ENCODE measurements around the gene DDX11.
"Not testable (repeated sequence)": the region's sequence is repeated elsewhere in the genome, so short reads cannot be mapped to it uniquely, and the experiment has no call there.

Gene DDX11

DNA sequence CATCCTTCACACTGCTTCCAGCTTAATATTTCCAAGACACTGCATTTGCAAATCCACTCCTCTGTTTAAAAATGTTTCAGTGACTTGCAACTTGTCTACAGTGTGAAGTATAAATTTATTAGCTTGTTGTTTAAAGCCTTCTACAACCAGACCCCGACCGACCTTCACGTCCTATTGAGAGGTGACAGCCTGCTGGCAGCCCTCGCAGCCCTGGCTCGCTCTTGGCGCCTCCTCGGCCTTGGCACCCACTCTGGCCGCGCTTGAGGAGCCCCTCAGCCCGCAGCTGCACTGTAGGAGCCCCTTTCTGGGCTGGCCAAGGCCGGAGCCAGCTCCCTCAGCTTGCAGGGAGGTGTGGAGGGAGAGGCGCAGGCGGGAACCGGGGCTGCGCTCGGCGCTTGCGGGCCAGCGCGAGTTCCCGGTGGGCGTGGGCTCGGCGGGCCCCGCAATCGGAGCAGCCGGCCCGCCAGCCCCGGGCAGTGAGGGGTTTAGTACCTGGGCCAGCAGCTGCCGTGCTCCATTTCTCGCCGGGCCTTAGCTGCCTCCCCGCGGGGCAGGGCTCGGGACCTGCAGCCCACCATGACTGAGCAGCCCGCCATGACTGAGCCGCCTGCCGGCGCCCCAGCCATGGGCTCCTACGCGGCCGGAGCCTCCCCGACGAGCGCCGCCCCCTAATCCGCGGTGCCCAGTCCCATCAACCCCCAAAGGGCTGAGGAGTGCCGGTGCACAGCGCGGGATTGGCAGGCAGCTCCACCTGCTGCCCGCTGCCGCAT lies 2.5 kb upstream of the DDX11 start:
- DNase-seq = not testable (repeated sequence)

DNA sequence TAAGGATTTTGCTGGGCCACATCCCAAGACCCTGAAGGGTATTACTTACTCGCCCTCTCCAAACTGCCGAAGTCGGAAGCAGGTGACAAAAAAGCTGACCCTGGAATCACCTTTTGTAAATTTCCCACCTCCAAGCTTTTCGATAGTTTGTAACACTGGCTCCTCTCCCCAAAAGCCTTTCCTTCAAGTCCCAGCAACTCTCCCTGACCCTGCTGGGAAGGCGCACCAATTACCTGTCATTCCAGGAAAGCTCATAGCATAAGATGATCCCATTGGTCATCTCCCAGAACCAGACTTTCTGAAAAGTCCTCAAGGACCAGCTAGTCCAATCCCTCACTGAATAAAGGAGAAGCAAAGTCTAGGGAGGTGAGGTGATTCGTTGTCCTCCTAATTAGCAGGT lies 698 bp upstream of the DDX11 start:
- not testable (repeated sequence) for DNase-seq

DNA sequence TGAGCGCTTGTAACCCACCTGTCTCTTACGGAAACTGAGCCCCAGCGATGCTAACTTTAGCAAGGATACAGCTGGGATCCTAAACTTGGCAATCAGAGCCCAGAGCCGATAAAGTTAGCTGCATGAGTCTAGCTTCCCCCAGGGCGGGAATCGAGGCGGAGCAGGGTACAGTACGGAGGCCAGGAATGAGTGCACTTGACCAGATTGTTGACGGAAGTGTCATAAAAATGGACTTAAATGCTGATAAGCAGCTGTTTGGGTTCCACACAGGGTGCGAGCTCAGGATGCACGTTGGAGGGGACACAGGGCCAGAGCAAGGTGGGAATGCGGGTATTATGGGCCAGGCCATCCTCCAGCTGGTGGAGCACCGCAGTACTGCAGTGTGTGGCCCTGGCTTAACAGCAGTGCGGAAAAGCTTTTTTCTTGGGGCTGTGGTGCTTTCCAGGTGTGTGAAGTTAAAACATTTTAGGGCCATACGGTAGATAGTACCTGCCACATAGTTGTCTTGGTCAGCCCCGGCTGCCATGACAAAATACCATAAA lies 744 bp downstream of the DDX11 start:
- DNase-seq = not testable (repeated sequence)

DNA sequence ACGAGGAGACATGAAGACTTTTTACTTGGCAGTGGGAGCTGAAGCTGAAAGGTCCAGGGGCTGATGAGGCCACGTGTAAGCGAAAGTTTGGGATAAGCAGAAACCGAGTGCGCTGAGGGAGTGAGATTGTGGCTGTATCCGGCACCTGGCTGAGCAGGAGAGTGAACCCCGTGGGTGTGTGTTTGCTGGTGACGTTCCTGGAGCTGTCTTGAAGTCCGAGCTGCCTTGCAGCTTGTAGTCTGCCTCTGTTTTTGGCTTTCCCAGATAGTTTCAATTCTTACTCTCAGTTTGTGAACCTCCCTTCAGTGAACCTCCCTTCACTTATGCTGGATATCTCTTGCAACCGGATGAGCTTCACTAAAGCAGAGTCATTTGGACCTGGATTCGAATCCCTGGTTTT lies 2.5 kb downstream of the DDX11 start:
- not testable (repeated sequence) for DNase-seq

DNA sequence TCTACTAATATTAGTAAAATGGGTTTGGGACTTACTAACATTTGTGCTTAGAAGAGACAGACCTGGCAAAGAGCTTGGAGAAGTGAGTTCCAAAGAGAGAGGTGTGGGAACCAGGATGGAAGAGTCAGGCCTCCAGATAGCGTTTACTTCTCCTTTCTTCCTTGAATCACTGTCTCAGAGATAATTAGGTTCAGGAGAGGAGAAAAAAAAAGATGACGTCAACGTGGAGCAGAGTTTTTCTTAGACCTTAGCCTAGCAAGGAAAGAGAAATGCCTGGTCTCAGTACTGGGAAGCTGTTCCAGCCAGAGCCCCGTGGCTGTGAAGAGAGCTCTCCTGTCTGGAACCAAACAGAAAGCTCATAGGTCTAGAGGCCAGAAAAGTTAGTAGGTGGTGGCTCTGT lies 3.4 kb downstream of the DDX11 start:
- not testable (repeated sequence) for DNase-seq

DNA sequence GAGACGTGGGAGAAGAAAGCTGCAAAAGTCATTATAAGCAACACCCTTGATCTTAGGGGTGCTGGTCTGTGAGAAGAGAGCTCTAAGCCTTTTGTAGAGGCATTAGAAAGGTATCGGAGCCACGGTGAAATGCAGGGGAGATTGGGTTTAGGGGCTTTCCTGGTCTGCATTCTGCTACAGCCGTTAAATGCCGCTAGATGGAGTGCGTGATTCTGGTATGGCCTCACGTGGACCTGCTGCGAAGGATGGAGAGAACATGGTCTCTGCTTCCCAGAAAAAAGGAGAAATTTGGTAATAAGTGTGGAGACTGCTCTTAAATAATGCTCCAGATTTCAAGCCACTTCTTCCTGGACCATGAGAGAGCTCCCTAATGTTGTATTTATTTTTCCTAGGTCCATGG lies 4.3 kb downstream of the DDX11 start:
- not testable (repeated sequence) for DNase-seq

DNA sequence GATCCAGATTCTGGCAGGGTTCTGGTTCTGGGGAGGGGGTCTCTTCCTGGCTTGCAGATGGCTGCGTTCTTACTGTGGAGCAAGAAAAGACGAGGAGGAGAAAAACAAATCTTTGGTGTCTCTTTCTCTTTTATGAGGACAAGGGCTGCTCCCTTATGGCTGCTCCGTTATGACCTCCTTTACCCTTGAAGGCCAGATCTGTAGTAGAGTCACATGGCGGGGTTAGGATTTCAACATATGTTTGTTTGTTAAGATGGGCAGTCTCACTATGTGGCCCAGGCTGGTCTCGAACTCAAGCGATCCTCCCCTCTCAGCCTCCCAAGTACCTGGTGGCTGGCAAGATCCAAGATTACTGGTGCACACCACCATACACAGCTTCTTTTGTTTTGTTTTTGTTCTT lies 5.8 kb downstream of the DDX11 start:
- not testable (repeated sequence) for DNase-seq

DNA sequence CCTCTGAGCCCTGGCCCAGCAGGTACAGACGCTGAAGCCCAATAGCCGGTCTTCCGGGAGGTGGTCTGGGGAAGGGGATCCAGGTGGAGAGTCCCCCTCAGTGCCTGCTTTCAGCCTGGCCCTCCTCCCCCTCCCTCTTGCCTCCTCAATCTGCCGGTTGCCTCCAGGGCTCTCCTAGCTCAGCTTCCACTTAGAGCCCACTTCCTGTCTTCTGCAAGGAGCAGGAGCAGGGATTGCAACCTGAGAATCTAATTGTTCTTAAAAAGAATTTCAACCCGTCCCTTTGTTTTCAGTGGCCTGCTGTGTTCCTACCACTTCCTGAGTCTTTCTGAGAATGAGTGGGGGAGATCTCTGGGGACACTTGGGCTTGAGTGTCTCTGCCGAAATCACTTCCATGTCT lies 6.6 kb downstream of the DDX11 start:
- peak; percentile 18 for DNase-seq

DNA sequence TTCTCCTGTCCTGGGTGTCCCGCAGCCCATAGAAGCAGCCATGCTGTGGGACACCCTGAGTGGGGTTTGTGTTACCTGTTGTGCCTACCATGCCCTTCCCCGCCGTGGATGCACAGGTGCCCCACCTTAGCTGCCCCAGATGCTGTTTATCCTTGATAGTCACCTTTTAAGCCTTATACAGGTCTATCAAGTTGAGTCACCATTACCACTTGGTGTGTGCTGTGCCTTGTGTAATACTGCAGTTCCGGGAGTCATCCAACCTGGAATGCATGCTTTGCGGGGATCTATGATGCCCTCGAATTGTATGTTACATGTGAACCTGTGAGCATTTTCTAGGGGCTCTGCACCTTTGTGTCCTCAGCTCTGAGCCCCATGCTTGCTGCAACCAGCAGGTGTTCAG lies 7.6 kb downstream of the DDX11 start:
- DNase-seq = not testable (repeated sequence)

DNA sequence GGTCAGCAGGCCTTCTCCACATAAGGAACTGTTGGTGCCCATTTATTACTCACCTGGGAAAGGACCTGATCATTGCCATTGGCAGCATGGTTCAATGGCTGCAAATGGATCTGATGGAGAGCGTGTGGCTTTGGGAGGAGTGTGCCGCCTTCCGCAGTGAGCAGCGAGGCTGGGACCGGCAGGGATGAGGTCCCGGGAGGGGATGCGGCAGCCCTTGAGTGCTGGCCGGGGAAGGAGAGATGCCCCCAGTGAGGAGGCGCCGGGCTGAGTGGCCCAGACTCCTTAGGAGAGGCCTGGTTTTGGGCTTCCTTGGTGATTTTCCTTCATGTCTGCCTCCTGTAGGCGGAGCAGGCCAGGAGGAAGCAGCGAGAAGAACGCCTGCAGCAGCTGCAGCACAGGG lies 10.6 kb downstream of the DDX11 start:
- not testable (repeated sequence) for DNase-seq

DNA sequence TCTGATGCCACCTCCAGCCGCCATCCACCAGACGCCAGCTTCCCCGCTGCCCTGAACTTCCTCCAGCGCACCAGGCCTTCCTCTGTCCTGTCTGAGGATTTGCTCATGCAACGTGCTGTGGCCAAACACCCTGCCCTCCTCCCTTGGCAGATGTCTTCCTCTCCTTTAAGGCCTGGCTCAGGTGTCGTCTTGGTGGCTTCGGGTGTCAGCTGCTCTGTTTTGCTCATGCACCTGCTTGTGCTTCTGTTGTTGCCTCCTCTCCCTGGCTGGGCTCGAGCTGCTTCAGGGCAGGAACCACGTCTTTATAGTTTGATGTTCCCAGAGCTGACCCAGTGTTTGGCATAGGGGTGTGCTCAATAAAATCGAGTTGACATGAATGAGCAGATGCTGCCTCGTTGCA lies 12.4 kb downstream of the DDX11 start:
- DNase-seq = not testable (repeated sequence)

DNA sequence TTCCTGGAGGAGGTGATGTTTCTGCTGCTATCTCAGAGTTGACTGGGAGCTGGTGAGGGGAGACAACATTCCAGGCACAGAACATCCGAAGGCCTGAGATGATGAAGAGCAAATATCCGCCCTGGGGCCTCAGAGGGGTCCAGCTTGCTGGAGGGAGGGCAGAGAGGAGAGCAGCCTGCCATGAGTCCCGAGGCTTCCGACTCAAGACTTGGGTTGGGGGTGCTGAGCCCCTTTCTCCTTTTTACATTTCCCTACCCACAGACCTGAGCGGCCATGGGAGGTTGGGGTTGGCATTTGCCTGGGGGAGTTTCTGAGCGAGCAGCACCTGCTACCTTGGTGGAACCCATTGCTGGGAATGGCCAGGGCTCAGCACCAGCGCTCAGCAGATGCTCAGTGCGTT lies 13.8 kb downstream of the DDX11 start:
- DNase-seq = not testable (repeated sequence)

DNA sequence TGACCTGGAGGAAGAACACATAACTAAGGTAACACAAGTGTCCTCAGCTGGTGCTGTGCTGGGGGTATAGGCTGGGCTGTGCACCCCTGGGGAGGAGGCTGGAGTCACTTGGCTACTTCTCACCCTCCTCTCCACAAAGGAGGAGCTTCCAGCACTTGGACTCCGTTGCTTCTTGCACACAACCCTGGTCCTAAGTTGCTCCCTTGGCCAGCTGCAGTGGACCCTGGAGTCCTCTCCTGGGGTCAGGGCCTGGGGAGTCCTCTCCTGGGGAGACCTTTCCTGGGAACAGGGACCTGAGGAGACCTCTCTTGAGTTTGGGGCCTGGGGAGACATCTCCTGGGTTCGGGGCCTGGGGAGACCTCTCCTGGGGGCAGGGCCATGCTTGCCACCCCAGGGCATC lies 14.3 kb downstream of the DDX11 start:
- DNase-seq = not testable (repeated sequence)

DNA sequence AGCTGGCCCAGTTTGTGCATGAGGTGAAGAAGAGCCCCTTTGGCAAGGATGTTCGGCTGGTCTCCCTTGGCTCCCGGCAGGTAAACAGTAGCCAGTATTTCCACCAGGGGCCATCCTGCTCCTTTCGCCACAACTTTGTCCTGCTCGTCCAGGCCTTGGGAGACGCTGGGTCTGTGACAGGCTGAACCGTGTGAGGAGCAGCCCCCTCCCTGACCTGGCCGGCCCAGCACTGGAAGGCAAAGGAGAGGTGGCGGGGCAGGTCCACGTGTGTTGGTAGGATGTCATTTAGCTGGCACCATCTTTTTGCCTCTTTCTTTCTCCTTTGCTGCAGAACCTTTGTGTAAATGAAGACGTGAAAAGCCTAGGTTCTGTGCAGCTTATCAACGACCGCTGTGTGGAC lies 15.4 kb downstream of the DDX11 start:
- no peak for DNase-seq

DNA sequence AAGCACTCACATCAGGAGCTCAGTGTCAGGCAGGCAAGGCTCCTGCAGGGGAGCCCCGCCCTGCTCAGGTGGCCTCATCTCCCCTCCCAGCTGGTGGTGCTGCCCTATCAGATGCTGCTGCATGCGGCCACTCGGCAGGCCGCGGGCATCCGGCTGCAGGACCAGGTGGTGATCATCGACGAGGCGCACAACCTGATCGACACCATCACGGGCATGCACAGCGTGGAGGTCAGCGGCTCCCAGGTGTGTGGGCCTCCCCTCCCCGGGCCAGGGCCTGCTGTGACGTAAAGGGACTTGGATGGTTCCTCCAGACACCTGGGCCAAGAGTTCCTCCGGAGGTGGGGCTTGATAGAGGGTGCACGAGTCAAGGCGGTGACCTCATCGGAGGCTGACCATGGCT lies 18.0 kb downstream of the DDX11 start:
- not testable (repeated sequence) for DNase-seq

DNA sequence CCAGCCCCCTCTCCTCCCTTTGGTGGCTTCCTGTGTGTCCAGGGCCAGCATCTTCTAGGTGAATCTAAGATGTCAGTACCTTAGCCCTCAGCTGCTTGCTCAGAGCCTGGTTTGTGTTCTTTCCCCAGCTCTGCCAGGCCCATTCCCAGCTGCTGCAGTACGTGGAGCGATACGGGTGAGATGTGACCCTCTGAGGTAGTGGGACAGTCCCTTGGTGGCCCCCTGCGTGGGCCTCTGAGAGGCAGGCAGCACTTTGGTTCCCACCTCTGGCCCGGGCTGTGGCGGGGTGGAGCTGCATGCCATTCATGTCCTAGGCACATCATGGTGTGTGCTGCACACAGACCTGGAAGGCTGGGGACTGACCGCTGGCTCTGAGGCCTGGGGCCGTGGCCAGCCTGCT lies 19.1 kb downstream of the DDX11 start:
- DNase-seq = not testable (repeated sequence)

DNA sequence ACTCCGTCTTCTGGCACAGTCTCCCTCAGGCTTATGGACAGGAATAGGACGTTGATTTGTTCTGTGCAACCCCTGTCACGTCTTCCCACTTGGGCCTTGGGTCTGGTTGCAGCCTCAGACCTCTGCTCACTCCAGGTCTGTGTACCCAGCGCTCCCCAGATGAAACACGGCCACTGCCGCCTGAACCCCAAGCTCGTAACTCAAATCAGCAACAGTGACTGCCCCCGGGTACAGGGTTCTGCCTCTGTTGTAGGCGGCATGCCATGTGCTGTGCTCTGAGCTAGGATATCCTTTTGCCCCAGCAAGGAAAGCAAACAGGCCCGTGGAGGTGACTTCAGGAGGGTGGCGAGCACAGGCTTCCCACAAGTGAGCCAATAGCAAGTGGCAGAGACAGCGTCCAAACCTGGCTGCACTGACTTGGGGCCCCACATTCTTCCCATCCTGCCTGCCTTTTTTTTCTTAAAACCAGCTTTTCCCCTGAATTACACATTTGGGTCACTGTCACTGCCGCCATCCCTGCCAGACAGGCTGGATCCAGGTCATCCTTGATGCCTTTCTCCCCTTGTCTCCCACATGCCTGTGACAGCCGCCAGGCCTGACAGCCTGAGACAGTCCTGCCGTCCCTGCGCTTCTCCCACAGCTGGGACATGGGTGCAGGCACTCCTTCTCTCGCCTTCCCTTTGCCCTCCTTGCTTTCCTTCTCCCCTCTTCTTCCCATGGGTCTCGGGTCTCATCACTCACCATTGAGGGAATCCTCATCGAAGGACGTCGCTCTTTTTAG lies 21.6 kb downstream of the DDX11 start:
- not testable (repeated sequence) for DNase-seq

DNA sequence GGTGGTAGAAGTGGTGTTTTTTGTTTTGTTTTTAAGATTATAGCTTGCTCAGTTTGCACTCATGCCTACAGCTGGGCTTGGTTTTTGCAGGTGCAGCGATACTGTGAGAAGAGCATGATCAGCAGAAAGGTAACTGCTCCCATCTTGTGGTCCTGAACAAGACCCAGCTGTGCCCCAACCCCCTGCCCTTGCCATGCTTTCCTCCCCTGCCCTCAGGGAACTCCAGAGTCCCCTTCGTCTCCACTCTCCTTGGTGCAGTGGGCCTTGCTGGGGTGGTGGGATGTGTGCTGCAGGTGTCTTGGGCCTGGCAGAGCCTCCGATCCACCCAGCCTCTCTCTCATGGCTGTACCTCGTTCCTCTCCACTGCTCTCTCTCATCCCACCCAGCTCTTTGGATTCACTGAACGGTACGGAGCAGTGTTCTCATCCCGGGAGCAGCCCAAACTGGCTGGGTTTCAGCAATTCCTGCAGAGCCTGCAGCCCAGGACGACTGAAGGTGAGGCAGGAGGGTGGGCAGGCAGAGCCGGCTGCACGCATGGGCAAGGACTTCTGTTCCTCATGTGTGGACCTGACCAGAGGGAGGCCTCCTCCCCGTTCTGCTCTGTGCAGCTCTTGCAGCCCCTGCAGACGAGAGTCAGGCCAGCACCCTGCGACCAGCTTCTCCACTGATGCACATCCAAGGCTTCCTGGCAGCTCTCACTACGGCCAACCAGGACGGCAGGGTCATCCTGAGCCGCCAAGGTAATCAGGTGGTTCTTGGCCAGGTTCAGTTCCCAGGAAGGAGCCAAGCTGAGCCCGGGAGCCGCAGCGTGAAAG lies 22.8 kb downstream of the DDX11 start:
- DNase-seq = not testable (repeated sequence)

DNA sequence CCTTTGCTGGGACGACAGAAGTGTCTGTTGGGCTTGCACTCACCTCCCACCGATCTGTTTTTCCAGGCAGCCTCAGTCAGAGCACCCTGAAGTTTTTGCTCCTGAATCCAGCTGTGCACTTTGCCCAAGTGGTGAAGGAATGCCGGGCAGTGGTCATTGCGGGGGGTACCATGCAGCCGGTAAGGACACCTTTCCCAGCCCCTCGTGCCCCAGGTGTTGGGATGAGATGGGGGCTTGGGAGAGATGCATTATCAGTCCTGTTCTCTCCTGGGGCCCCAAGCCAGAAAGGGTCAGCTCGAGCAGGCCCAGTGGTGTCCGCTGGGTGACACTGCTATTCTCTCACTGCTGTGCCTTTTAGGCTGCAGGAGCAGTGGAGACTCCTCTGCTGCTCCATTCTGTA lies 24.2 kb downstream of the DDX11 start:
- not testable (repeated sequence) for DNase-seq

DNA sequence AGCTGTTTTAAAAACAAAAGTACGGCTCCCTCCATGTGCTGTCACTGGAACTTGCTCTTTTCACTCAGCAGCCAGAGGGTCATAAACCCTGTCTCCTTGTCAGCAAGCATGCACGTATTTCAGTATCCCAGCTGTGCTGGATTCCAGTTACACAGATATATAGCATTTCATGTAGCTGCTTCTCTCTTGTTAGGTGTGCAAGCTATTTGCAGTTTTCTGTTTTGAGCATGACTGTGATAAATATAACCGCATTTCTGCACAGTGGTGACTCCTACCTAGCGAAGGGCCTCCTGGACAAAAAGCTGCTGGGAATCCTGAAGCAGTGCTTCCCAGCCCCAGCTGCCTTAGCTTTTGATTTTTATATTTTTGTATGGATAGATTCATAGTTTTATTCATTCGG lies 24.7 kb downstream of the DDX11 start:
- not testable (repeated sequence) for DNase-seq

DNA sequence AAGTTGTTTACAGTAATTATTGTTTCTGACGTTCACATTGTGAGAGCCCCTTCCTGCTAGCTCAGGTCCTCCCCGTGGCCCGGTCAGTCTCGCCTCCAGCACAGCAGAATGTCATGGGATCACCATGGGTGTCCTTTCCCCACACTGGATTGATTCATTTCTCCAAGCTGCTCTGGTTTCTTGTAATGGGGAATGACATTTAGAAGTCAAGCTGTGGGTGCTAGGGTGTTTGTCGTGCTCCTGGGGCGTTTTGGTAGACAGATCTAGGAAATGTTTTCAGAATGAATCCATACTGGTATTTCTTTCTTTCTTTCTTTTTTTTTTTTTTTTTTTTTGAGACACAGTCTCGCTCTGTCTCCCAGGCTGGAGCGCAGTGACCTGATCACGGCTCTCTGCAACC lies 25.1 kb downstream of the DDX11 start:
- not testable (repeated sequence) for DNase-seq

DNA sequence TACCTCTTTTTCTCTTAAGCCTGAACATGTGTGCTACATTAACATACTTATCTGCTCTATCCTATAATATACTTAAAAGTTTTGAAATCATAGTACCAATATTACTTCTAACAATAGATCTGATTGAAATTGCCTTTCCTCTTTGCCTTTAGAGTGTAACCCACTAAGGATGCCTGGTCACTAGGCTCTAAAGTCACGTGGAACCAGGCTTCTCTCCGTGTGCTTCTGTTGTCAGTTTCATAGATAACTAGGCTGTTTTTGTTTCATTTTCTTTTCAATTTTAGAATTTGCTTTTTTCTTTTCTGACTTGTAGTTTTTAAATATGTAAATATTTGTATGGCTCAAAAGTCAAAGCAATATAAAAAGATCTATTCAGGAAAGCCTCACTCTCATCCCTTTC lies 25.8 kb downstream of the DDX11 start:
- DNase-seq = not testable (repeated sequence)

Measured in fibroblast of upper back skin (primary cell).